ENCODE data around the gene NLRP9.

- TF ChIP-seq CTCF (IDR thresholded peaks at IDR 0.05) (no peak), EP300 (IDR thresholded peaks at IDR 0.05) (no peak)
These were observed 79.2 kb downstream of the NLRP9 start for GRCh38 chr19:55658846-55659459.

All from gastroesophageal sphincter (tissue), 3 donors.